H9 (cell line): Measurements from ENCODE around the gene ADAMTS17. TPM values are rescaled to one million over a fixed set of nuclear protein-coding genes. Genes with fewer than 3 reads are reported as not detected.

Source experiments
- DNase-seq: peaks from one replicate; pipeline ENCODE4 v3.0.0-alpha.2; 2017
- H2AFZ ChIP-seq: one replicate; pipeline ENCODE4 v1.6.1; 2013; ENCODE audit warnings: mild to moderate bottlenecking, low read length, control low read depth, moderate library complexity
- H2AK5ac ChIP-seq: 2 replicates; pipeline ENCODE4 v1.6.1; 2013; ENCODE audit warnings: low read length, control low read depth, mixed read lengths; ENCODE audit not compliant: insufficient read length
- H2BK120ac ChIP-seq: one replicate; pipeline ENCODE4 v1.6.1; 2013; ENCODE audit warnings: low read depth, mild to moderate bottlenecking, low read length, control low read depth, inconsistent platforms; ENCODE audit not compliant: poor library complexity, severe bottlenecking
- H2BK12ac ChIP-seq: 2 replicates; pipeline ENCODE4 v1.6.1; 2013; ENCODE audit warnings: low read length, control low read depth, mixed read lengths, low read depth; ENCODE audit not compliant: insufficient read length
- H2BK15ac ChIP-seq: 2 replicates; pipeline ENCODE4 v1.6.1; 2013; ENCODE audit warnings: low read depth, low read length, control low read depth
- H2BK20ac ChIP-seq: one replicate; pipeline ENCODE4 v1.6.1; 2013; ENCODE audit warnings: low read depth, mild to moderate bottlenecking, low read length, control low read depth, inconsistent platforms; ENCODE audit not compliant: poor library complexity, severe bottlenecking
- H2BK5ac ChIP-seq: 2 replicates; pipeline ENCODE4 v1.6.1; 2013; ENCODE audit warnings: low read length, control low read depth, mixed read lengths; ENCODE audit not compliant: insufficient read length
- H3K14ac ChIP-seq: 2 replicates; pipeline ENCODE4 v1.6.1; 2013; ENCODE audit warnings: low read length, control low read depth; ENCODE audit not compliant: insufficient read depth
- H3K18ac ChIP-seq: 2 replicates; pipeline ENCODE4 v1.6.1; 2013; ENCODE audit warnings: low read depth, mild to moderate bottlenecking, mixed read lengths, low read length, control low read depth; ENCODE audit not compliant: insufficient read length
- H3K23ac ChIP-seq: 2 replicates; pipeline ENCODE4 v1.6.1; 2013; ENCODE audit warnings: low read length, control low read depth, mixed read lengths, low read depth; ENCODE audit not compliant: insufficient read length
- H3K23me2 ChIP-seq: 2 replicates; pipeline ENCODE4 v1.6.1; 2013; ENCODE audit warnings: low read depth, mild to moderate bottlenecking, mixed read lengths, low read length, control low read depth; ENCODE audit not compliant: insufficient read length, poor library complexity, severe bottlenecking
- H3K27ac ChIP-seq: 2 replicates; pipeline ENCODE4 v1.5.1; 2013; ENCODE audit warnings: low read length, control low read depth, mixed read lengths, low read depth; ENCODE audit not compliant: insufficient read length
- H3K27me3 ChIP-seq: 2 replicates; pipeline ENCODE4 v1.6.1; 2013; ENCODE audit warnings: low read length, control low read depth, inconsistent platforms; ENCODE audit not compliant: insufficient read depth
- H3K4ac ChIP-seq: 2 replicates; pipeline ENCODE4 v1.6.1; 2013; ENCODE audit warnings: low read depth, mild to moderate bottlenecking, control low read depth, inconsistent platforms, low read length, moderate library complexity
- H3K4me1 ChIP-seq: 2 replicates; pipeline ENCODE4 v1.6.1; 2013; ENCODE audit warnings: low read length, control low read depth, inconsistent platforms; ENCODE audit not compliant: insufficient read depth
- H3K4me2 ChIP-seq: 2 replicates; pipeline ENCODE4 v1.6.1; 2013; ENCODE audit warnings: low read length, control low read depth, mixed read lengths; ENCODE audit not compliant: insufficient read length, insufficient read depth
- H3K56ac ChIP-seq: 2 replicates; pipeline ENCODE4 v1.6.1; 2013; ENCODE audit warnings: low read depth, mild to moderate bottlenecking, mixed read lengths, low read length, control low read depth; ENCODE audit not compliant: insufficient read length
- H3K79me1 ChIP-seq: 2 replicates; pipeline ENCODE4 v1.6.1; 2013; ENCODE audit warnings: low read depth, mild to moderate bottlenecking, moderate library complexity, low read length, control low read depth, inconsistent platforms; ENCODE audit not compliant: insufficient read depth, poor library complexity, severe bottlenecking
- H3K79me2 ChIP-seq: 2 replicates; pipeline ENCODE4 v1.6.1; 2013; ENCODE audit warnings: low read length, control low read depth, inconsistent platforms; ENCODE audit not compliant: insufficient read depth
- H3K9ac ChIP-seq: 2 replicates; pipeline ENCODE4 v1.6.1; 2013; ENCODE audit warnings: low read length, control low read depth, mixed read lengths; ENCODE audit not compliant: insufficient read length; ENCODE audit errors: extremely low read depth
- H3K9me3 ChIP-seq: one replicate; pipeline ENCODE4 v1.6.1; 2013; ENCODE audit warnings: low read depth, low read length, inconsistent platforms; ENCODE audit not compliant: control insufficient read depth
- H3T11ph ChIP-seq: one replicate; pipeline ENCODE4 v1.6.1; 2013; ENCODE audit warnings: mild to moderate bottlenecking, low read length, control low read depth, inconsistent platforms
- H4K20me1 ChIP-seq: one replicate; pipeline ENCODE4 v1.6.1; 2013; ENCODE audit not compliant: control insufficient read depth, insufficient read length, insufficient read depth
- H4K5ac ChIP-seq: 2 replicates; pipeline ENCODE4 v1.6.1; 2013; ENCODE audit warnings: low read depth, mild to moderate bottlenecking, mixed read lengths, low read length, control low read depth; ENCODE audit not compliant: insufficient read length
- H4K8ac ChIP-seq: replicated peaks from 2 replicates; pipeline ENCODE4 v1.6.1; 2013; ENCODE audit warnings: low read length, control low read depth, mixed read lengths, low read depth; ENCODE audit not compliant: insufficient read length
- H4K91ac ChIP-seq: 2 replicates; pipeline ENCODE4 v1.6.1; 2013; ENCODE audit warnings: low read depth, mild to moderate bottlenecking, moderate library complexity, mixed read lengths, low read length, control low read depth; ENCODE audit not compliant: insufficient read length
- H3K27ac Mint-ChIP-seq, 3 experiments: 2 replicates in 2 of 3; 3 replicates in 1 of 3; pipeline ENCODE4 v1.8.0; 2020 to 2021; ENCODE audit warnings: mixed read lengths in 3 of 3, mild to moderate bottlenecking in 1 of 3, moderate library complexity in 1 of 3
- H3K27me3 Mint-ChIP-seq: 2 replicates; pipeline ENCODE4 v1.8.0; 2021; ENCODE audit warnings: low read depth, mild to moderate bottlenecking, moderate library complexity, mixed read lengths
- H3K36me3 Mint-ChIP-seq, 3 experiments: 2 replicates in 2 of 3; 3 replicates in 1 of 3; pipeline ENCODE4 v1.8.0; 2020 to 2021; ENCODE audit warnings: low read depth in 3 of 3, mixed read lengths in 3 of 3; ENCODE audit not compliant: insufficient read depth in 1 of 3
- H3K4me1 Mint-ChIP-seq, 2 experiments: 2 replicates each; pipeline ENCODE4 v1.8.0; 2020; ENCODE audit warnings: mixed read lengths in 2 of 2
- H3K4me3 Mint-ChIP-seq, 2 experiments: 2 replicates in 1 of 2; 3 replicates in 1 of 2; pipeline ENCODE4 v1.8.0; 2020 to 2021; ENCODE audit warnings: mild to moderate bottlenecking in 2 of 2, mixed read lengths in 2 of 2, moderate library complexity in 1 of 2
- H3K9me3 Mint-ChIP-seq, 2 experiments: 2 replicates in 1 of 2; 3 replicates in 1 of 2; pipeline ENCODE4 v1.8.0; 2020; ENCODE audit warnings: mild to moderate bottlenecking in 2 of 2, mixed read lengths in 2 of 2, moderate library complexity in 1 of 2
- WGBS: extraction: QIAGEN DNeasy Blood & Tissue Kit; methylation state at CpG from one replicate; pipeline ENCODE4 v1.1.7; 2013; ENCODE audit warnings: missing lambda C conversion rate, low lambda C conversion rate, mixed read lengths; ENCODE audit not compliant: insufficient read length; ENCODE audit errors: extremely low coverage; 5-methylcytosine and 5-hydroxymethylcytosine counted together
- total RNA-seq: library from RNA; stranded (reverse); gene quantifications from 2 replicates; pipeline ENCODE4 v1.2.1, GENCODE V29; 2021
- TF ChIP-seq, protein P1 (sequence below): fragments of 200-600 bp; sonication (generic); conservative IDR thresholded peaks from 3 replicates; pipeline ENCODE4 v1.8.0; 2021; ENCODE audit warnings: antibody characterized with exemption, mild to moderate bottlenecking

ADAMTS17 gene
- total RNA-seq, 1 experiment from 2014 or later = 2.9 TPM

DNA sequence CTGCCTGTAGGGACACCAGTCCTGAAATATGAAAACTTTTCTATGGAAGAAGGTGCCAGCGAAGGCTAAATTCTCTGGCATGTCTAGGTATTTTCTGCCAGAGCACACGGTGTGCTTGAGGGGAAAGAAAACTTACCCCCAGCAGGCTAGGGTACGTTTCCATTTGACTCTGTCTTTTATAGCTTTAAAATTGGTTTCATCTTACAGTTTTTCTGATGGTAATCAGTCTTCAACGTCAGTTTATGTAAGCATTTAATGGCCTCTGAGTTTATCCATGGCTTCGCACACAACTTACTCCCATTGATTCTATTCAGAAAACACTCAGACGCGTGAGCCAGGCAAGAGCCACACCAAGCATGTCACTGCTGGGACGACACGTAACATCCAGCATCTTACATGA, 249.7 kb downstream of the ADAMTS17 start:
- Histone ChIP-seq H2BK15ac (no peak overlapping the region), H3K79me1 (no peaks in the 10 kb centered on the region), H2BK20ac (no peak overlapping the region), H2AFZ (no peak overlapping the region), H3K23me2 (no peaks in the 10 kb centered on the region), H3K4ac (no peak overlapping the region), H3K4me1 (peaks cover 7% of the 10 kb centered on the region; the same call in 1 of the 2 replicates), H3K9me3 (no peaks in the 10 kb centered on the region), H3K14ac (no peak overlapping the region), H2AK5ac (no peak overlapping the region), H3K79me2 (no peaks in the 10 kb centered on the region), H2BK5ac (no peak overlapping the region), H2BK120ac (no peak overlapping the region), H4K5ac (no peak overlapping the region), H3T11ph (no peak overlapping the region), H2BK12ac (no peak overlapping the region), H3K56ac (no peak overlapping the region), H3K27me3 (no peaks in the 10 kb centered on the region), H3K18ac (no peak overlapping the region), H3K23ac (no peak overlapping the region), H3K4me2 (no peak overlapping the region), H3K27ac (no peak overlapping the region), H3K9ac (no peak overlapping the region), H4K20me1 (no peaks in the 10 kb centered on the region), H4K8ac (no peak overlapping the region), H4K91ac (no peak overlapping the region)
- Mint-ChIP-seq H3K4me3 (no peak overlapping the region), H3K4me1 (peaks cover 11% of the 10 kb centered on the region in 2 experiments), H3K27ac (no peak overlapping the region), H3K27me3 (no peaks in the 10 kb centered on the region; the same call in 1 of the 2 replicates), H3K9me3 (no peaks in the 10 kb centered on the region), H3K36me3 (no peaks in the 10 kb centered on the region)
- no peak for DNase-seq
- TF ChIP-seq, protein P1, sequence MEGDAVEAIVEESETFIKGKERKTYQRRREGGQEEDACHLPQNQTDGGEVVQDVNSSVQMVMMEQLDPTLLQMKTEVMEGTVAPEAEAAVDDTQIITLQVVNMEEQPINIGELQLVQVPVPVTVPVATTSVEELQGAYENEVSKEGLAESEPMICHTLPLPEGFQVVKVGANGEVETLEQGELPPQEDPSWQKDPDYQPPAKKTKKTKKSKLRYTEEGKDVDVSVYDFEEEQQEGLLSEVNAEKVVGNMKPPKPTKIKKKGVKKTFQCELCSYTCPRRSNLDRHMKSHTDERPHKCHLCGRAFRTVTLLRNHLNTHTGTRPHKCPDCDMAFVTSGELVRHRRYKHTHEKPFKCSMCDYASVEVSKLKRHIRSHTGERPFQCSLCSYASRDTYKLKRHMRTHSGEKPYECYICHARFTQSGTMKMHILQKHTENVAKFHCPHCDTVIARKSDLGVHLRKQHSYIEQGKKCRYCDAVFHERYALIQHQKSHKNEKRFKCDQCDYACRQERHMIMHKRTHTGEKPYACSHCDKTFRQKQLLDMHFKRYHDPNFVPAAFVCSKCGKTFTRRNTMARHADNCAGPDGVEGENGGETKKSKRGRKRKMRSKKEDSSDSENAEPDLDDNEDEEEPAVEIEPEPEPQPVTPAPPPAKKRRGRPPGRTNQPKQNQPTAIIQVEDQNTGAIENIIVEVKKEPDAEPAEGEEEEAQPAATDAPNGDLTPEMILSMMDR = no peak
- whole genome bisulfite sequencing = no CpG with 5 or more reads among the region's 9 CpGs
